Sigmoid colon (tissue), 7 donors: ENCODE data around the gene PIK3R1. TPM values are rescaled to one million over a fixed set of nuclear protein-coding genes. Genes with fewer than 3 reads are reported as not detected.

Experiments
- DNase-seq: peaks from one replicate; pipeline ENCODE4 v3.0.0-alpha.2; 2019
- H3K27ac ChIP-seq, 4 donors: fragments of 200-600 bp; sonication (generic); one replicate each; pipeline ENCODE4 v1.5.1; 2016 to 2019; ENCODE audit warnings: mild to moderate bottlenecking in 1 of 4
- H3K27me3 ChIP-seq, 3 donors: fragments of 200-600 bp; sonication (generic); one replicate each; pipeline ENCODE4 v1.5.1; 2019; ENCODE audit warnings: mild to moderate bottlenecking in 1 of 3
- H3K36me3 ChIP-seq, 4 donors: fragments of 200-600 bp; sonication (generic); one replicate each; pipeline ENCODE4 v1.5.1; 2016 to 2019
- H3K4me1 ChIP-seq, 4 donors: fragments of 200-600 bp; sonication (generic); one replicate each; pipeline ENCODE4 v1.5.1; 2017 to 2019
- H3K4me3 ChIP-seq, 4 donors: fragments of 200-600 bp; sonication (generic); one replicate each; pipeline ENCODE4 v1.5.1; 2017 to 2019; ENCODE audit warnings: mild to moderate bottlenecking in 2 of 4, moderate library complexity in 1 of 4
- H3K9me3 ChIP-seq, 4 donors: fragments of 200-600 bp in 3 of 4; sonication (generic) in 3 of 4; one replicate each; pipeline versions ENCODE4 v1.5.1 to v1.6.1; 2013 to 2019
- EP300 ChIP-seq, 4 donors: sonication (generic); formaldehyde crosslinking; IDR thresholded peaks; one replicate each; pipeline ENCODE4 v1.6.1; 2017; ENCODE audit warnings: antibody characterized with exemption in 4 of 4
- POLR2A ChIP-seq, 2 donors: fragments of 450-650 bp; IDR thresholded peaks; one replicate each; pipeline ENCODE4 v1.6.1; 2016; ENCODE audit warnings: antibody characterized with exemption in 2 of 2, mild to moderate bottlenecking in 2 of 2, moderate library complexity in 2 of 2
- POLR2AphosphoS5 ChIP-seq, 4 donors: sonication (generic); formaldehyde crosslinking; IDR thresholded peaks; one replicate each; pipeline ENCODE4 v1.6.1; 2017; ENCODE audit warnings: antibody characterized with exemption in 4 of 4
- WGBS, 2 donors: extraction: QIAGEN DNeasy Blood & Tissue Kit; methylation state at CpG; one replicate each; pipeline ENCODE4 v1.1.7; 2013; 5-methylcytosine and 5-hydroxymethylcytosine counted together
- intact Hi-C: fragments of 100-400 bp; cut with DNase I; formaldehyde crosslinking; loops from one replicate; pipeline ENCODE4 v1.15.1; 2023
- polyA plus RNA-seq, 3 donors: library from polyadenylated mRNA; stranded (reverse); fragments of 200-250 nt; gene quantifications; one replicate each; pipeline ENCODE4 v1.2.3, GENCODE V29; 2013
- total RNA-seq, 4 donors: library from RNA; depleted of rRNA; stranded (reverse); fragments of >200 nt; gene quantifications; one replicate each; pipeline ENCODE4 v1.1.0, GENCODE V29; 2016
- TF ChIP-seq, protein P1 (sequence below), 4 experiments: fragments of 450-650 bp in 3 of 4; fragments of 200-600 bp in 1 of 4; IDR thresholded peaks; one replicate each; pipeline ENCODE4 v1.5.1; 2016 to 2019; ENCODE audit warnings: antibody characterized with exemption in 4 of 4, mild to moderate bottlenecking in 3 of 4, moderate library complexity in 2 of 4
- donor health status: healthy with polysubstance abuse.
- donor health status: Bipolar disorder and iron deficiency.
- donor health status: healthy.

The PIK3R1 gene
- total and polyA plus RNA-seq, 7 donors, result 9.2 to 227 (median 177) TPM

- intact Hi-C loops, result no loop called here
- Histone ChIP-seq H3K4me1 (no peaks in the 10 kb centered on the region), H3K9me3 (no peaks in the 10 kb centered on the region), H3K4me3 (no peak overlapping the region), H3K36me3 (no peaks in the 10 kb centered on the region), H3K27me3 (no peaks in the 10 kb centered on the region), H3K27ac (no peak overlapping the region)
- DNase-seq, result no peak
- 93 to 94% methylated on average over 4 of the region's 4 CpGs for WGBS, 2 donors
- TF ChIP-seq POLR2AphosphoS5 (IDR thresholded peaks at IDR 0.05) (no peak), EP300 (IDR thresholded peaks at IDR 0.05) (no peak), POLR2A (IDR thresholded peaks at IDR 0.05) (no peak)
- TF ChIP-seq, protein P1, sequence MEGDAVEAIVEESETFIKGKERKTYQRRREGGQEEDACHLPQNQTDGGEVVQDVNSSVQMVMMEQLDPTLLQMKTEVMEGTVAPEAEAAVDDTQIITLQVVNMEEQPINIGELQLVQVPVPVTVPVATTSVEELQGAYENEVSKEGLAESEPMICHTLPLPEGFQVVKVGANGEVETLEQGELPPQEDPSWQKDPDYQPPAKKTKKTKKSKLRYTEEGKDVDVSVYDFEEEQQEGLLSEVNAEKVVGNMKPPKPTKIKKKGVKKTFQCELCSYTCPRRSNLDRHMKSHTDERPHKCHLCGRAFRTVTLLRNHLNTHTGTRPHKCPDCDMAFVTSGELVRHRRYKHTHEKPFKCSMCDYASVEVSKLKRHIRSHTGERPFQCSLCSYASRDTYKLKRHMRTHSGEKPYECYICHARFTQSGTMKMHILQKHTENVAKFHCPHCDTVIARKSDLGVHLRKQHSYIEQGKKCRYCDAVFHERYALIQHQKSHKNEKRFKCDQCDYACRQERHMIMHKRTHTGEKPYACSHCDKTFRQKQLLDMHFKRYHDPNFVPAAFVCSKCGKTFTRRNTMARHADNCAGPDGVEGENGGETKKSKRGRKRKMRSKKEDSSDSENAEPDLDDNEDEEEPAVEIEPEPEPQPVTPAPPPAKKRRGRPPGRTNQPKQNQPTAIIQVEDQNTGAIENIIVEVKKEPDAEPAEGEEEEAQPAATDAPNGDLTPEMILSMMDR (IDR thresholded peaks at IDR 0.05), result no peak
Observed at GRCh38 chr5:68350176-68350575, 134.6 kb downstream of the PIK3R1 start.
